GM15510 (cell line): ENCODE results near the gene KLHL2.

Source experiments
- POLR2A ChIP-seq: IDR thresholded peaks from 3 replicates; pipeline ENCODE4 v1.6.1; 2011; ENCODE audit warnings: borderline replicate concordance; ENCODE audit not compliant: insufficient read length; ENCODE audit errors: extremely low read depth

KLHL2 gene

DNA sequence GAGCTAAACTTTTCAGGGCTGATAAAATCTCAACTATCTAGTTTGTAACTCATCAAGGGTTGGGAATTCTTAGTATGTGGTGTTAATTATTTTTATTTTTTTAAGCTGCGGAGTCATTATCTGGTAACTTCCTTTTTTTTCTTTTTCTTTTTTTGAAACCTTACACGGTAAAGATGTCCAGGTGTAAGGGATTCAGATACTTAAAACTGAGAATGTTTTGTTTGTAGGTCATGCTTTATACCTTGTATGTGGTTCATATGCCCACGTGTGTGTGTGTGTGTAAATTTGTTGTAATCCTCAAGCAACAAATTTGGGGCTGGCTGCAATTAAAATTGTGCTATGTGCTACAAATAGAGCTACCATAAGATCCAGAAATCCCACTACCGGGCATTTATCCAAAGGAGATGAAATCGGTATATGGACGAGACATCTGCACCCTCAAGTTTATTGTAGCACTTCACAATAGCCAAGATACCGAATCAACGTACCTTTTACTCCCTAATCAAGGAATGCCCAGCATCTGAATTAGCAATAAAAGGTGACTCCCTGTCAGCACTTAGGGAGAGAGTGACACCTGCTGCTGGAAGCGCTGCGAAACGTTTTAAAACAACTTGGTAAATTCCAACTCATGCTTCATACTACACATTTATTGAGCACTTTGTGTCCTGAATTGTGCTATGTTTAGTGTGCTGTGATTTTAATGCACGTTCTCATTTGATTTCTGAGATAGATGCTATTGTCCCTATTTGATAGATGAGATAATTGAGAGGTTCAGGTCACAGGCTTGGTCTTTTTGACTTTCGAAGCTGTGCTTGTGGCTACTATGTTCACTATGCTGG is 136.2 kb downstream of the KLHL2 start:
- no peak for TF ChIP-seq POLR2A

DNA sequence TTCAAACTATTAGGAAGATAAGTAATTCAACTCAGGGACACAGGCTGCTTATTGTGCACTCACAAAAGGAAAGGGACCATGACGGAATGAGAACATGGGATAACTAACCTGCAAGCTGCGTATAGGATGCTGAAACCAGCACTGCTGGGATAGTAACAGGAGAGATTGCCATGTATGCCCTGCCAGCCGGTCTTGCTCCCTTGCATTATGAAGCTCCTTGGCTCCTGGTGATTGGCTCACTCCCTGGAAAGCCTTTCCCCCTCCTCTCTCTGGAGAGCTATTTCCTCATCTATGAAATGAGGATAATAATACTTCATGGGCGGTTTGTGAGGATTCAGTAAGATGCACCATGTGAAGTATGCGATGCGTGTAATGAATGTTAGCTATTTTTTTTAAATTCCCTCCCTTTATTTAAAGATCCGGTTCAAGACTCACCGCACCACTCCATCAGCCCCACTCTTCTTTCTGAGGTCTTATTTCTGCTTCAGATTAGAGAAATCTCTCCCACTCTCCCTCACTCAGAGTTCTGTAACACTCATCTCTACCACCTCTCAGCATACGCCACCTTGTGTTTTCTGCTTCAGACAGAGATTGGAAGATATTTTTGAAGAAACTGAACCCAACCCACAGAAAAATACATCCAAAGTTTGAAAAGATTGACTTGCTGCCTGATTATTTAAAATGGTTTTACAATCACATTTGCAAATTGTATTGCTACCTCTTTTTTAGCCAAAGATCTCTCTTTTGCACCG is 138.5 kb downstream of the KLHL2 start:
- no peak for TF ChIP-seq POLR2A

DNA sequence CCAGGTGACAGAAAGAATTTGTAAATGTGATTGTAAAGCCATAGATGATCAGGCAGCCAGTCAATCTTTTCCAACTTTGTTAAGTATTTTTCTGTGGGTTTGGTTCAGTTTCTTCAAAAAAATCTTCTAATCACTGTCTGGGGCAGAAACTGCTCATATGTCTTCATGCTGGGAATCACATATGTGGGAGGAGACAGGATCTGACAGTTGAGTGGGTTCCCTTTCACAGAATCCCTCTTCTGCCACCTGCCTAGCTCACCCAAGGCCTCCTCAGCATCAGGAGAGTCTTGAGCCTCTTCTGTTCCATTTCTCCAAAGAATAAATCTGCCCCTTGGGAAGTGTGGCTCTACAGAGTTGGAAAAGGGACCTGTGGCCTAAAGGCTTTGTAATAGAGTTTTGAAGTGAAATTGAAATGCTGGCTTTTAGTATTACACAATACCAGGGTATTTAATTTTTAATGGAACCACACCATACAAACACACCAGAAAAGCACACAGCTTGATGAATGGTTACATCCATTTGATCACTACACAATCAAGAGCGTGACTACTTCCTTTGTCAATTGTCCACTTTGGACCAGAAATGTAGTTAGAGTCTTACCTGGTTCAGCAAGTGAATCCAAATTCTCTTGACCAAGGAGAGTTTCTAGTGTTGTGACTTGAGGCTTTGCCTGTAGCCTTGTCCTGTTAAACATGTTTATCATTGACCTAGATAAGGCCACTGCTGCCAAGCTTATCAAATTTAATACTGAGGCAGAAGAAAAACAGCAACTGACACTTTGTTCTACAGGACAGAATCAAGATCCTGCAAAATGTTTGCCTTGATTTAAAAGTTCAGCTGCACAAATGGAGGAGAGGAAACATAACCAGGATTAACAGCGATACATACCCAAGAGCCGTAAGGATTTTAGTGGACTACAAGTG is 140.5 kb downstream of the KLHL2 start:
- TF ChIP-seq POLR2A, result no peak

DNA sequence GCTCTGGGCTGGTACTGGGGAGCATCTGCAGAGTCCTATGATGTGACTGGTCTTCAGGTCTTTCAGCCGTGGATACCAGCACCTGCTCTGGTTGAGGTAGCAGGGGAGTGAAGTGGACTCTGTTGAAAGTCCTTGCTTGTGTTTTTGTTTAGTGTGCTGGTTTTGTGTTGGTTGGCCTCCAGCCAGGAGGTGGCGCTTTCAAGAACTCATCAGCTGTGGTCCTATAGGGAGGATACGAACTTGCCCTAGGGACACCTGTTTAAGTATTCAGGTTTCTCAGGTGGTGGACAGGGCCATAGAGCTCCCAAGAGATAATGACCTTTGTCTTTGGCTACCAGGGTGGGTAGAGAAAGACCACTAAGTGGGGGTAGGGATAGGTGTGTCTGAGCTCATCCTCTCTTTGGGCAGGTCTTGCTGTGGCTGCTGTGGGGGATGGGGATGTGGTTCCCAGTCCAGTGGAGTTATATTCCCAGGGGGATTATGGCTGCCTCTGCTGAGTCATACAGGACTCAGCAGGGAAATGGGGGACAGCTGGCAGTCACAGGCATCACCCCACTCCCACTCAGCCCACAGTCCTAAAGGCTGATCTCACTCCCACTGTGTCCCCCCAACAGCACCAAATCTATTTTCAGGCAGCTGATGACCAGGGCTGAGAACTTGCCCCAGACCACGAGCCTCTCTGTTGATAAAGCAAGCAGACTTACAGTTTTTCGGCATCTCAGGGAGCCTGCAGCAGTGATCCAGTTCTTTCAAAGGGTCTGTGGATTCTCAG is 144.2 kb downstream of the KLHL2 start:
- no peak for TF ChIP-seq POLR2A

DNA sequence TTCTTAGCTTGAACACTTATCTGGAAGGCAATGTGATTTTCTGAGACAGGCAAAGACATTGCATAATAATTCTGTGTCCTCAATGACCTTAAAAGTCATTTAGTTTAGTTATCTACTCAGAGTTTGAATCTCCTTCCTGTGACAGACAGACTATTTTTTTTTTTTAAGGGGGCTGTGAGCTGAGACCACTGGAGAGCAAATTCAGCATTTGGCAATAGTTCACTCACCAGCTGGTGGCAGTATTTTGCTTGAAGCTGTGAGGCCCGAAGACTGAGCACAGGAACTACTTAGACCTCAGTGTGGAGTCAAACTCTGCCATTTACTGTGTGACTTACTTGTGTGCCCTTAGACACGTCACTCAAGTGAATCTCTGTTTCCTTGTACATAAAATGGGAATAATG is 148.5 kb downstream of the KLHL2 start:
- no peak for TF ChIP-seq POLR2A

DNA sequence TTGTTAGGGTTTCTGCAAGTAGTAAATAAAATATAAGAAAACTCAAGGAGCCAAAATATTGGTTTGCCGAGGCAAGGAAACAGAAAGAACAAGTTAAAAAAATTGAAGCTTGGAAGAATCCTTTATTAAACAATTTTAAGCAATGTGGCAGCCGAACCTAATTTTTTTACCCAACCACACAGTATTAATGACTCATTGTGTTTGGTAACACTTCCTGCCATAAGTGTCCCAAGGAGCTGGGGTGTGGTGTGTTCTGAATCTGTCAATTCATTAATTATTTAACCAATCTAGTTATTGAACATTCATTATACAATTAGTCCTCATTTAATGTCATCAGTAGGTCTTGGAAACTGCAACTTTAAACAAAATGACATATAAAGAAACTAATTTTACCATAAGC is 152.1 kb downstream of the KLHL2 start:
- TF ChIP-seq POLR2A, result no peak

DNA sequence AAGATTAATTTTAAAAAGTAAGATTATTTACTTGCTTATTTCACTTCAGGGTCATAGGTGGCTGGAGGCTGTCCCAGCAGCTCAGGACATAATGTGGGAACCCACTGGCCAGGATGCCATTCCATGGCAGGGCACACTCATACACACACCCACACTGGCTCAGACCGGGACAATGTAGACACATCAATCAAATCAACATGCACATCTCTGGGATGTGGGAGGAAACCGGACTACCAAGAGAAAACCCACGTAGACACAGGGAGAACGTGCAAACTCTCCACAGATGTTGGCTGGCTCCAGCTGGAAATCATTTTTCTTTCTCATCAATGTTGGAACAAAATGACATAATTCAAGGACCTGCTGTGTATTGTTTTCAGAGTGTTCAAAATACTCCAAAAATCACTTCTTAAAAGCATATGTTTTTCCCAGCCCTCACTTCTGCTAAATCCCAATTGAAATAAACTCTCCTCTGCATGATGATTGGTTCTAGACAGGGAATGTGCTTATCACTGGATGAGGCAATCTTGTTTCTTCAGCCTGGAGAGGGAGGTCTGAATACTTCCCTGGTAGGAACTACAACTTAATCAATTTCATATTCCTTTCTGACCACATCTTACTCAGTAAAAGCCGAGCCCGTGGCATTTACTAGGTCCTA is 152.8 kb downstream of the KLHL2 start:
- no peak for TF ChIP-seq POLR2A

DNA sequence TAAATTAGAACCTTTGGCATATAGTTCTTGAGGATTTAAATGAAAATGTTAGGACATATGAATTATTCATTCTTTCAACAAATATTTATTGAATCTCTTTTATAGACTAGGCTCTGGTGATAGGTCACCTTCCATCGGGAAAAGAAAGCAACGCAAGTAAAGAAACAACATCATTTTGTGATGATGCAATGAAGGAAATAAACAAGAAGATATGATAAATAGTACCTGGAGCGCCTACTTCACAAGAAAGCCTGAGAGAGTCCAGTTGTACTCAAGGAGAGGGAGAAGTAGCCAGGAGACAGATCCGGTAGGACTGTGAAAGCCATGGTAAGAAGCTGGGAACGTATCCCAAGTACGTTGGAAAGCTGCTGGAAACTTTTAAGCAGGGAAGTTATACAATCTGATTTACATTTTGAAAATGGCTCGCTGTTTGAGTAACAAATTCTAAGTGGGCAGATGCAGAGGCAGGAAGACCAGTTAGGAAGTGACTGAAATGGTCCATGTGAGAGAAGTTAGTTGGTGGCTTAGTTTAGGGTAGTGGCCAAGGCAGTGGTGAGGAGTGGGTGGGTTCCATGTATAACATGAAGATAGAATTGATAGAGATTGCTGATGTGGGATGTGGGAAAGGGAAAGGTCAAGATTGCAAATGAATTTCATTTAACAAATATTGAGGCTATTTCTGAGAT is 153.8 kb downstream of the KLHL2 start:
- TF ChIP-seq POLR2A, result no peak

DNA sequence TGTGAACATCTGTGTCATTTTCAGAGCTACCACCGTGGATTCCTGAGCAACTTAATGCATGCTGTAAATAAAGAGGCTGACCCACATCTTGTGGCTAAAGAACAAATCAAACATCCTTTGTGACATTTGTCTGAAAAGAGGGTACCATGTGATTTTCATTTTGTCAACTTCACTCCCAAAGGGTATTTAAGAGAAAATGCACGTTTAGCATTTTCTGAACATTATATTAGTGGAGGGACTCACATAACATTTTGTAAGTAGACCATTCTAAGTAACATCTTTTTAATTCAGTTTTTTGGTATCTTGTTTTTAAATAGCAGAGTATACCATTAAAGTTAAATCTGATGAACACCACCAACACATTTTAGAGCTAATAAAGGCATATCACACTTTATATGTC is 154.4 kb downstream of the KLHL2 start:
- no peak for TF ChIP-seq POLR2A

DNA sequence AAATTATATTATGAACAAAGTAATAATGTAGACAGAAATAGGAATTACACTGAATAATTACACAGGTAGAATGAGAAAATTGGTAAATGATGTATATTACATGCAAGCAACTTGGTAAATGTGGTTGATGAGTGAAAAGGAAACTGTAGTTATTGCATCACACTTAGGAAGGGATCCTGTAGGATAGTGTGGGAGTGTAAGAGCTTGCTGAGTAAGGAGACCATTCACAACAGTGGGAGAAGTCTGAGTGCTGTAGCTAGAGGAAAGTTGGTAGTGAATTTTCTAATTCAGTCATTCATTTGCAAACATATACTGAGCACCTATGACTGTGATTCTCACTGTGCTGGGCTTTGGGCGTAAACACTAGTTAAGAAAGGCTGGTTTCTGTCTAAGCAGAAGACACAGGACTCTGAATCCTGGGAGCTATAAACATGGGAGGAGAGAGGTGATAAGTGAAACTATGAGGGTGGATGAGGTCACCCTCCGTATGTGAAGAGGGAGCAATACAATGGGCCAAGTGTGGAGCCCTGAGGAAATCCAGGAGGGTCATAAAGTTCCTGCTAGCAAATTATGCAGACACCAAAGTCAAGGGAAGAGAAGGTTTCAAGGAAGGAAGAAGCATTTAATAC is 157.2 kb downstream of the KLHL2 start:
- no peak for TF ChIP-seq POLR2A

DNA sequence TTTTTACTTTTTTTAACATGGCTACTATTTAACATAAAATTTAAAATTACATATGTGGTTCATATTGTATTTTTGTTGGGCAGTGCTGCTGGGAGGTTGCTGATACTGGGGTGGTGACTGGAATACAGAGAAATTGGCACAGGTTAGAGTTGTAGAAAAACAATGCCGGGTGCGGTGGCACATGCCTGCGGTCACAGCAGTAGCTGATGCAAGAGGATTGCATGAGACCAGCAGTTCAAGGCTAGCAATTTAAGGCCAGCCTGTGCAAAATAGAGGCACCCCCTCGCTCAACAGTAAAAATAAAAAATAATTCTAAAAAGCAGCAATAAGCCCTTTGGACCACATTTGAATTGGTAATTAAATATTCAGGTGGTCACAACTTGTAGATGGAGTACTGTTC is 159.7 kb downstream of the KLHL2 start:
- no peak for TF ChIP-seq POLR2A

DNA sequence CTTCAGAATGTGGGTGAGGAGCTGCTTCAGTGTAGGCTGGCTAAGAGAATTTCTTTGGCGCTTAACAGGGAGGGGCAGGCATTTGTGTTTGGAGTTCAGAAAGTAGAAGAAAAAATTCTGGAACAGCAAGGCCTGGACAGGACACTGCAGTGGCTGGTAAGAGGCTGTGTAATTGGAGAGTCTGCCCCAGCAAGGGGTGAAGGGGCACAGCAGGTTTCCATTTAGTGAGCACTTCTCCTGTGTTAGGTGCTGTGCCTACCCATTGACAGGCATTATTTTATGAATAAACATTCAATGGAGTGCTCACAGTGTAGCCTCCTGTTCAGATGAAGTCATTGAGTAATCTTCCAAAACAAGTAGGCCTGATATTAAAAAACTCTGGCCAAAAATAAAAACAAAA is 160.8 kb downstream of the KLHL2 start:
- no peak for TF ChIP-seq POLR2A

DNA sequence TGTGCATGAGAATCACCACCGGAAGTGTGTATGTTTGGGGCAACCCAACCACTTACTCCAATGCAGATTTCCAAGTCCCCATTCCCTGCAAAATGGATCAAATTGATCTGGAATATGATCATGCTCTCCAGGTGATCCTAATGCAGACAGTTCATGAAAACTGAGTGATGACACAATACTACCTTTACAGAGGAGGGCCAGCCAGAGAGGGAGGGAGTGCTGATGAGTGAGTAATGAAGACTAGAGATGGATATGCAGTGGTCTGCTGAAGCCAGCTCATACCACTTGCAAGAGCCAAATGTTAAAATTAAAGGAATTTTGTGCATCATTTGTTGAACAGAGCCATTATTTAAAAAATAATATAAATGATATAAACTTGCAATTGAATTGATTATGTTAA is 161.2 kb downstream of the KLHL2 start:
- no peak for TF ChIP-seq POLR2A
